ENCODE results near the gene KLHDC10.
"Not testable (repeated sequence)": the region's sequence is repeated elsewhere in the genome, so short reads cannot be mapped to it uniquely, and the experiment has no call there.

GRCh38 chr7:130052250-130052649 lies 18.1 kb upstream of the KLHDC10 start:
- not testable (repeated sequence) for TF ChIP-seq CTCF (IDR thresholded peaks at IDR 0.05; ENCODE audit: poor library complexity); EZH2 (IDR thresholded peaks at IDR 0.05; ENCODE audit: borderline replicate concordance)
